HG03460 (cell line): Measurements from ENCODE around the gene SMYD2.
"Not testable (repeated sequence)": the region's sequence is repeated elsewhere in the genome, so short reads cannot be mapped to it uniquely, and the experiment has no call there.

Source experiments
- ATAC-seq: cut with Tn5 transposase; IDR thresholded peaks from one replicate; pipeline ENCODE4 v1.9.1; 2021; ENCODE audit not compliant: unreplicated experiment

Gene SMYD2

DNA sequence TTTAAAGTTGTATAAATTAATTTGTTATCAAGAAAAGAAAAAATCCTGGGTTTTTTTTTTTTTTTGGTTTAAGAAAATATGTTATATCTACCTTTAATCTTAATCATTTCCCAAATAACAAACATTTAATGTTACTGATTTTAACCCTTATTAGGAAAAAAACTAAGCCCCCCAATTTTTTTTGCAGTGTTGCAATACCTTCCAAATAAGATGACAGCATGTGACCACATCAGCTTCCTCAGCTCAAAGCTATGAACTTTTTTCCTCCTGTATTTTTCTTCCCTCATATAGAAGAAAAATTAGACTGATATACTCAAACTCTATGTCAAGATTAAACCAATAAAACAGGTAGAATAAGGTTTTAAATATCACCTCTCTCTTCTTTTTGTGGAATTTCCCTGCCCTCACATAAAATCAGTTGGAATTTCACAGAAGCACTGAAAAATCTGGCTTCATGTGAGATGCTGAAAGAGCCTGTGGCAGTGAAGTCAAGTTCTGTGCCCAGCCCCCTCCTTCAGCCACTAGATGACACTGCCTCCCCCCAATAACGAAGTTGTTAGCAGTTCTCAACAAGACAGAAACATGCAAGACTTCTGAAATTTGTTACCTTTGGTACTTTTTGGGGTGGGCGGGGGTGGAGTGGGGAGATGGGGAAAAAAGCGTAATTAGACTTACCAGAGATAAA is 9.6 kb upstream of the SMYD2 start:
- no peak for ATAC-seq

DNA sequence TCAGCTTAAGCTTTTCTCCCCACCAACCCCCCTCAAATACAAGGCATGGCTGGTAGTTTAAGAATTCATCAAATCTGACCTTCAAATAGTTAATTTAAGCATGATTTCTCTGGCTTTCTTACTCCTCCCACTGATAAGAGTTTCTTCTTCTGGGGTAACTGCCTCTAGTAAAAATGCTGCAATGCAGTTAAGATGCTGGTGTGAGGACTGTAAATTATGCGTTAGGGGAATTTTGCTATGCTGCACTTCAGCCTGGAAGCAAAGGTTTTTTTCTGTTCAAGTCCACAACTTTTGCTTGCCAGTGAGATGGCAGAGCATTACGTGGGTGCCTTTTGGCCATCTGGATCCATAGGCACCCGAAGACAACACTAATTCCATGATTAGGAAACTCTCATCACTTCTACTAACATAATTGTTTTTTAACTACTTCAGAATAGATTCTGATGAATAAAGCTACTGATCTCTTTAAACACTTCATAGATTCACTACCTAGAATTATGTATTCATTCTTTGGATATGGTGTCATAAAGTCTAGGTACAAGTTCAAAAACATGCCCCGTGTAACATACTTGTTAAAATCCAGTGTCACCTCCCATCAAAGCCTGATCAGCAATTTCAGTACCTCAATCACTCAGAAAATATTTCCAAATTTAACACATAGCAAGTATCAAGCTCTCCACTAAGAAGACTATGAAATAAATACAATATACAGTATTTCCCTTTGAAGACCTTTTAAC is 8.8 kb upstream of the SMYD2 start:
- no peak for ATAC-seq

DNA sequence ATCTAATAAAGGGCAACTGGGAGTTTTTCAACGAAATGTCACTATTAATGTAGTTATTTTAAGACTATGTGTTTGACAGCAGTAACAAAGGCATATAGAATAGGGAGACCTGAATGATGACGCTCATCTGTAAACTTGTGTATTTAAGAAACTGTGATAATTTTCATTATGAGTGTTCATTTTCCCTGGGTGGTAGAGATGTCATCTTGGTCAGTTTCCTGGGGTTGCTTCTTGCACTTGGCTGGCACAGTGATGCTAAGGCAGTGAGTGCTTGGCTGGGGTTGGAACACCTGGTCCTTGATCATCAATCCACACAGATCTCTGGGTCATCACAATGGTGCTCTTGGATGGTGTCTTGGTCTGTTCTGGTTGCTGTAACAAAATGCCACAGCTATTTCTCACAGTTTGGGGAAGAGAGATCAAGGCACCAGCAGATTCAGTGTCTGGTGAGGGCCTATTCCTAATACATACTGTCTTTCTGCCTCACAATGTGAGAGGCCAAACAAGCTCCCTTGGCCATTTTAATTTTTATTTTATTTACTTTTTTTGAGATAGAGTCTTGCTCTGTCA is 7.9 kb upstream of the SMYD2 start:
- ATAC-seq, result no peak

DNA sequence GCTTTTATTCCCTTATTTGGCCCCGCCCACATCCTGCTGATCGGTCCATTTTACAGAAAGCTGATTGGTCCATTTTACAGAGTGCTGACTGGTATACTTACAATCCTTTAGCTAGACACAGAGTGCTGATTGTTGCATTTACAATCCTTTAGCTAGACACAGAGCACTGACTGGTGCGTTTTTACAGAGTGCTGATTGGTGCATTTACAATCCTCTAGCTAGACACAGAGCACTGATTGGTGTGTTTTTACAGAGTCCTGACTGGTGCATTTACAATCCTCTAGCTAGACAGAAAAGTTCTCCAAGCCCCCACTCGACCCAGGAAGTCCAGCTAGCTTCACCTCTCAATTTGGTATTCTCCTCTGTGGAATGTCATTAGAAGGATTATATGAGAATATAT is 5.3 kb upstream of the SMYD2 start:
- not testable (repeated sequence) for ATAC-seq

DNA sequence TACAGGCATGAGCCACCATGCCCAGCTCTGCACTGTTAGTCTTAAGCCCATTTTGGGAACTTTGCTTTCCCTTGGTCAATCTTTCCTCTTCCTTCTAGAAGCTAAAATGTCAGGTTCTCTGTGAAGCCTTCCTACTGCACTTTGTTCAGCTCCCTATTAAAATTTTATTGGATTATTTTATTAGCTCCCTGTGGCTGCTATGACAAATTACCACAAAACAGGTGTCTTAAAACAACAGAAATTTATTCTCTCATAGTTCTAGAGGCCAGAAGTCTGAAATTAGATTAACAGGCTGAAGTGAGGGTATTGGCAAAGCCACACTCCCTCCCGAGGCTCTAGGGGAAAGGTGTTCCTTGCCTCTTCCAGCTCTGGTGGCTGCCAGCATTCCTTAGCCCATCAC is 4.2 kb upstream of the SMYD2 start:
- no peak for ATAC-seq

DNA sequence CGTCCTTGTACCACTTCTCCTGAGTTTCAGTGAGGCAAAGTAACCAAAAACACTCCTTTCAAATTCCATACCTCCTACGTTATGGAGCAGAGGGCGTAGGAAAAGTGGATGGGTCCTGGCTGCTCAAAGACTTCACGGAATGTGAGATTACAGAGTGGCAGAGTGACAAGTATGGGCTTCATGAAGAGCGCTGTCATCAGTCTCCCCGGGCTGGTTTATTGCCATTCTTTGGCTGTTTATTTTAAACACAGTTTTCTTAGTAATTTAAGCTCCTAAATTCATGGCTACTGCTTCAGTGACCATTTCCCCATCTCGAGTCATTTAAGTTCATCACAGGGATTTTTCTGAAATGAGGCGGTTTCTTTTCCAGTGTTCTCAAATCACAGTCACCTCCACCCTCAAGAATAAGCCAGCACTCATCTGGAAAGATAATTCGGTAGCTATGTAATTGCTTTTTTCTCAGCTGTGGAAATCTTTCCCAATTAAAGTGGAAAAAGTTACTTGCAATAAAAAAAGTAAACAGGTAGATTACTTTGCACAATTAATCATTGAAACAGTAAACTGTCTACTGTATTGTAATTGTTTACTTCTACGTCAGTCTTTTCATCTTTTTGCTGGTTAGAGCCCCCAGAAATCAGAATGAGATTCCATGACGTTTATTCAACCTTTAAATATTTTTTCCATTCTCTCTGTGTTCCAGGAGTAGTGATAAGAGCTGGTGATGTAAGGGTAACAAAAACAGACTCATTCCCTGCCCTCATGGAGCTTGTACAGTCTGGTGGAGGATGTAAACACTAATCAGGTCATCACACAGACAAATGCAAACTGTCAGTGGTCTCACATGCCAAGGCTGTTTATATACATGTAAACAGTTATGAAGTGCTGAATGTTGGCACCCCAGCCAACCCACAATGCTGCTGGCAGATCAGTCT is 3.0 kb upstream of the SMYD2 start:
- no peak for ATAC-seq

DNA sequence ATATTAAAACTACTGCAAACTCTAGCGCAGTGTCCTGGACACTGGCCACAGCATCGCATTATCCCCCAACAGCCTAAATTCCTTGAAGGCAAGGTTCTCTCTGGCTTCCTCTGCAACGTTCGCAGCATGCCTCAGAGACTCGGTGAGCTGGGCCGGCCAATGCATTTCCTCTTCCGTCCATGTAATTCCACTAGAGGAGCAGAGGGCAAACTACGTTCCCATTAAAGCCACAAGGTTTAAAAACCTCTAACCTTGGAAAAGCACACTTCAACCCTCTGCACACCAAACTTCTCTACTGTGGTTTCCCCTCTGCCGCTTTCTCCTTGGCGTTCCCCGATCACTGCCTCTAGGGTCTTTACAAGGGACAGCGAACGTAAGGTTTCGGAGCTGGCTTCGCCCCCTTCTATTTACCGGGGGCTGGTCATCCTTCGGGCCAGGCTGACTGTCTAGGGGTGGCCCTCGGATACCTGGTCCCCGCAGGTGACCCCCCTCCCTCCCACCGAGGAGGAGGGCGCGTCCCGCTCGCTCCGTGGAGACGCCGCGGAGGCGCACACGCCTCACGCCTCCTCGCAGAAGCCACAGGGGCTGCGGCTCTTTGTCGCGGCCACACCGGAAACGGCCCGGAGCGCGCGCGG is 456 bp upstream of the SMYD2 start:
- ATAC-seq, result peak; percentile 45

DNA sequence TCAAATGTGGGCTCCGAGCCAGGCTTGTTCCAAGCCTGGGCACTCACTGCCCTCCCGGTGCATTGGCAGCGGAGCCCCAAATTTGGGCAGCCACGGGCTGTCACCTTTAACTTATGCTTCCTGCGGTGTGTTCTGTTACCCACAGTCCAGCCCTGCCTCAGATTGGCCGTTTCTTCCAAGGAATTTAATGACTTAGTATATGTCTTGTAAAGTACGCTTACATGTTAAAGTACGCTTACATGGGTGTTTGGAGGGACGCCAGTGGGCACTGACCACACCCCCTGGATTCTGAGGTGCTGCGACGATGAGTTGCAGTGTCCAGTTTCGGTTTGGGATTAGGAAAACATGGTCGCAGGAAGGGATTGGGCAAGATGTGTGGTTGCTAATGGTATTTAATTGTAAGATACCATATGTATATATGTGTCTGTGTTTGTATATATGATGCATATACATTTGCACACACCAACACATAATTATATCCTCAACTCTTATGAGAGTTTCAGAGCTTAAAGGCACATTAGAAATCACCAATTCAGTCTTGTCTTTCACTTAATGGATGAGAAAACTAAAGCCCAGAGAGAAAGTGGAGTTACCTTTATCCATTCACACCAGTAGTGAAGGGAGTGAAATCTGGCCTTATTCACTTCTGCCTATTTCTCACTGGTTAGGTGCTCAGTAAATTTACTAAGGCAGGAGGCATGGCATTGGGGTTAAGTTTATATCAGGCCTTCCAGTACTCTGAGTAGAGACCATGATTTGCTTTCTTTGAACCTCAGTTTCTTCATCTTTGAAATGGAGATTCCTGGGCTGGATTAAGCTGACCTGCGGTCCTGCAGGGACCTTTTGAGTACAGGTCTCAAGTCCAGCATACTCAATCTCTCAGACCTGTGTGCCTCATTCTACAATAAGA is 1.0 kb downstream of the SMYD2 start:
- ATAC-seq, result no peak

DNA sequence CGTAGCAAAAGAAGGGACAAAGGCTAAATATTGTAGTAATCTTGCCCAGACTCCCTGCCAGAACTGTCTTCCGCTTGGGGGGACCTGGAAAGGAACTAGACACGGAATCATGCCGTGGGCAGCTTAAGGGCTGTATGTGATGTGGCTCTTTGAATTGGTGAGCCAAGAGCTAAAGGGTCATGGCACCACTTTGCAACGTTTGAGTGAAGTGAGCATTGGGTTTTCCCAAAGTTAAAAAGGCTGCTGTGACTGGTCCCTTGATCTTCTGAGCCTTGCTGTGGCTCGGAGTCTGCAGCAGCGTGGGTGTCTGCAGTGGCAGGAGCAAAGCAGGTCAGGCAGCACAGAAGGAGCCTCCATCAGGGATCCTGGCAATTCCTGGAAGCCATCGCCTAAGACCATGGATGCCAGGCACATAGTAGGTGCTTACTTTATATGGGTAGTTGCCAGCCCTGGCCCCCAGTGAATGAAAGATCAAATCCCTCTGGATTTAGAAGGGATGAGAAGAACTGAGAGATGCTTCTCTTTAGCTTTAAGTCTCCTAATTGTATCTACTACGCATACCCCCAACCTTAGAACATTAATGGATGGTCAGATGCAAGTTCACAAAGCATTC is 1.8 kb downstream of the SMYD2 start:
- ATAC-seq, result no peak

DNA sequence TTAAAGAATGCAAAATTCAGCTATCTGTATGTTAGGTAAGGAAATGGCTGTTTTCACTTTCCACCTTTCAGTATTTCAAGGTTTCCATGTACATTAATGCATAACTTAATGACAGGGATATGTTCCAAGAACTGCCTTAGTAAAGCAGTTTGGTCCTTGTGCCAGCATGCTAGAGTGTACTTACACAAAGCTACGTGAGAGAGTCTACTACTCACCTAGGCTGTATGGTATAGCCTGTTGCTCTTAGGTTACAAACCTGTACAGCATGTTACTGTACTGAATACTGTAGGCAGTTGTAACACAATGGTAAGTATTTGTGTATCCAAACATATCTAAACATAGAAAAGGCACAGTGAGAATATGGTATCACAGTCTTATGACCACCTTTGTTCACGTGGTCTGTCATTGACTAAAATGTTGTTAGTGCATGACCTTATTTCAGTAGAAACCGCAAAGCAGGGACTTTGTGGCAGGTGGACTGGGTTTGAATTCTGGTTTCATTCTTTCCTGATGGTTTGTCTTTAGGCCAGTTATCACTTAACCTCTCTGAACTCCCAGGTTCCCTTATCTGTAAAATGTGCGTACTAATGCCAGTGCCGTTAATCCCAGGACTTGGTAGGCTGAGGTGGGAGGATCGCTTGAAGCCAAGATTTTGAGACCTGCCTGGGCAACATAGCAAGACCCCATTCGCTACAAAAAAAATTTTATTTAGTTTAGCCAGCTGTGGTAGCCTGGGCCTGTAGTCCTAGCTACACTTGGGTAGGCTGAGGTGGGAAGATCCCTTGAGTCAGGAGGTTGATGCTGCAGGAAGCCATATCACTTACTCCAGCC is 4.9 kb downstream of the SMYD2 start:
- no peak for ATAC-seq

DNA sequence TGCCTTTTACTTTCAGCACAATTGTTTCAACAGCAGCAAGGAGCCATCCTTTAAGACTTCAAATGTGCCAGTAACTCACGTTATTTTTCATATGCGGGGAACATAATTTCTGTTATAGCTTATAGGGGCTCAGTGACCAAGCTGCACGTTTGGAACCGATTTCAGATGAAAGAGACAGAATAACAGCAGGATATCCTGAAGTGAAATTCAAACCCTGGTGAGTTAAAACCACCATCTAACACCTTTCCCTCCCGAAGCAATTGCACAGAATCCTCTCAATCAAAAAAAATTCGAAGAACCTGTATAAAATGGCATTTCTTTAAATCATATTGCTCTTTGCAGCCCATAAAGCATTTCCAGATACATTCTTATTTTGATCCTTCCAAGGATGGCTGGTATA is 6.9 kb downstream of the SMYD2 start:
- no peak for ATAC-seq

DNA sequence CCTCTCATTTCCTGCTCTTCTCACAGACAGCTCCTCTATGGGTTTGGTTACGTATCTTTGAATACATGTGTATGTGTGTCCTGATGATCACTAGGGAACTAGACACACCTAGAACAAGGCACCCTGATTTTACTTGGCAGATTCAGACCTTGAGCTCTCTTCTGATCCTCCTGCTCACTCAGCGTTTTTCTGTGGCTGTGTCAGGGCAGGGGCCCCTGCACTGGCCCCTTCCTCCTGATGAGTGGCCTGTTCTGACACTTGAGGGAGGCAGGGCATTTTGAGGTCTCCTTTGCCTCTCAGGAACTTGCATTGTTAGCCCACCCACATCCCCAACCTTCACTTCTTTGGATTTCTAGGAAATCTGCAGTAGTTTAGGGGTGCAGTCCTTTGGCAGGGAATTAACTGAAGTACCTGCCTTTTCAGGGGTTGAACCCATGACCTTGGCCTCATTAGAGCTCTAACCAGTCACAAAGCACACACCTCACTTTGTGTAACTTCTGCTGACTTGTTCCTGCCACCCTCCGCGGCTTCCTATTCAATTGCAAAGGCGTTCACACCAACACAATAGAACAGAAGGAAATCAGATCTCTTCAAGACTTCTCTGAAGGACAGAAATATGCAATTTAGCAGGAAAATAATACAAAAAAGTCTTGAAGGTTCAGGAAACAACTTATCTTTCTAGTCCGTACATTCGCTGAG is 8.8 kb downstream of the SMYD2 start:
- ATAC-seq, result no peak

DNA sequence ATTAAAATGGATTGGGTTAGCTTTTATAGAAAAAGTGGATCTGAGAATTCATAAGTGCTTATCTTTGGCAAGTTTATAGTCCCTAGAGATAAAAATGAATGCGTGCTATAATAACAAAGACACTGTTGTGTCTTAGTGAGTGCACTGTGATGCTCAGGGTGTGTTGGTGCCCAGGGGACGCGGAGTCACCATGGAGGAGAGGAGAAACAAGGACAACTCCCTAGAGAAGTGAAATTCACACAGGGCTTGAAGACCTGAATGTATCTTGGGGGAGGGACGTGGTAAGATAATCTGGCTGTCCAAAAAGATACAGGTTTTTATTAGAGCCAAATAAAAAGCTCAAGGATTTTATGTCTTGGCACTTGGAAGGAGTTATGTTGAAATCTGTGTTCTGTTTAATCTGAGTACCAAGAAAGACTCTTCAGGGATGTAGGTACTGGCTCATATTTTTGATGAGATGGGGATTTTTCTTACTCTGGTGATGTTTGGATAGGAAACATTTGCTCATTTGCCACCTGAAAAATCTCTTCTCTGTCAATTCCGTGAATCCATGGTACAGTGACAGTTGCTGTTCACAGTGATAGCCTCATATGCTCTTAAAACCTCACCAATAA is 9.6 kb downstream of the SMYD2 start:
- ATAC-seq, result no peak

DNA sequence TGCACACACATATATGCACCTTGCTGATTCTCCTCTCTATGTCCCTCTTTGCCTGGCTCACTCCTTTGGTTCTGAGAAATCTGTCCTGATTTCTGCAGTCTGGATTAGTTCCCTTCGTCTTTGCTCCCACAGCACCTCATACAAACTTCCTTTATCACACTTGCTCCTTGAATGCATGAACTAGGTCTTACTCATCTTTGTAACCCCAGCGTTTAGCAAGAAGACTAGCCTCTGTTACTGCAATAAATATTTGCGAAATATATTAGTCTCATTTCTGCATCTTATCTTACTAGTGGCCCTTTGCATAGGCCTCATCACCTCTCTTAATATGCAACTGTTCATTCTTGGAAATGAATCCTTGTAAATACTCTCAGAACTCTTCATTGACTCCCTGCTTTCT is 11.4 kb downstream of the SMYD2 start:
- no peak for ATAC-seq

DNA sequence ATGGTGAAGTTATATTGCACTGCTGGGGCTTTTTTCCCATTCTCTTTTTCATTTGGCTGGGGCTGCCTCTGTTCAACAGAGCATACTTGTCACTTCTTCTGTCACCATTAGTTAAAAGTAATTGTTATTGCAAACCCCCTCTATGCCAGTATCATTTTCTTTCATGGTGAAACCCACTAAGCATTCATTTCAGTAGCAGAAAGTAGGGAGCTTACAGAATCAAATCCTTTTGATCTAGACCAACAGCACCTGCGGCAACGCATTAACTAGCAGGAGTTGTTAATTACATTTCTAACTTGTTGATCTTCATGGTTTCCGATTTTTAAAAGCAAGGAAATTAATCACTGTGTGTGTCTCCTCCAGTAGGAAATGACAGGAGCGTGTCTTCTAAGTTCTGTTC is 15.0 kb downstream of the SMYD2 start:
- ATAC-seq, result no peak

DNA sequence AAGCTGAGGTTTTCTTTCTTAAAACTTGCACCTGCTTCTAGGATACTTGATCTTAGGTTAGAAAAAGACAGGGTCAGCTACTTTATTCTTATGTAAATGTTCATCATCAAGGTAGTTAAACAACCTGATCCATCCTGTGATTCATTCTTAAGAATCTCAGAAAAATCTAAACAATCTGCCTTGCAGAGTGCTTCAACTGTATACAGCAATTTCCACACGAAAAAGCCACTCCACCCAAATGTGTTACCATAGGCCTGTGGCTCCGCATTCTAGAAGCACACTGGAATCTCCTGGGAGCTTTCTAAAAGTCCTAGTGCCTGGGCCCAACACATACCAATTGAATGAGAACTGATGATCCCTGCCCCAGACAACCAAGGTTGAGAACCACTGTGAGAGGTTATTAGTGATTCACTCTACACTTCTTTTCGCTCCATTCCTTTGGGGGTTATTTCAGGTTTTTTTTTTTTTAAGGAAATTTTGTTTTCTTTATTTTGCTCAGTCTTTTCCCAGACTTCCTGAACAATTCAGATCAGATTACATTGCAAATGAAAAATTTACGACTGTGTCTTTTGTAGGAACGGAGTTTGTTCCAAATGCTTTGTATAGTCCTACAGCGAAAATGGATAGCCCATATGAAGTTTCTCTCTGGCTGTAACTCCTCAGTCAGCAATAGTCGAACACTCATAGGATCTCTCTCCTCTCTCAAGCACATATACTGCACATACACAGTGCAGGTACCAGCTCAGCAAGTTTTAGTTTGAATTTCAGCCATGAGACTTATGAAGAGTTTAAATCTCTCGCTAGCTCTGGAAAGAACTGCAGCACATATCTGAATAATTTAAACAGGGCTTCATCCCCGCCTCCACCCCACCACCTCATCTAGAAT is 16.1 kb downstream of the SMYD2 start:
- no peak for ATAC-seq
